Natural killer cell treated with Interleukin-12 subunit alpha and Interleukin-12 subunit beta and Interleukin-15 and Interleukin-18, amount 100 ng/mL, for 72 hours (primary cell): ENCODE measurements around the gene GRIK2. TPM values are rescaled to one million over a fixed set of nuclear protein-coding genes. Genes with fewer than 3 reads are reported as not detected.

Experiments used
- ATAC-seq, 2 donors: fragments of 150-1000 bp; cut with Tn5 transposase in 1 of 2; sonication (Bioruptor Pico), chemical (Tn5 transposase) in 1 of 2; 2 replicates each; pipeline ENCODE4 v1.10.0; 2021
- DNase-seq: peaks from one replicate; pipeline ENCODE4 v3.0.0; 2022; ENCODE audit warnings: low spot score
- H3K27ac Mint-ChIP-seq, 2 donors: 1 replicate in 1 of 2; 2 replicates in 1 of 2; pipeline ENCODE4 v1.8.0; 2022; ENCODE audit warnings: mixed read lengths in 2 of 2, mild to moderate bottlenecking in 1 of 2, moderate library complexity in 1 of 2
- H3K27me3 Mint-ChIP-seq, 2 donors: 1 replicate in 1 of 2; 2 replicates in 1 of 2; pipeline ENCODE4 v1.8.0; 2022; ENCODE audit warnings: mixed read lengths in 2 of 2
- H3K36me3 Mint-ChIP-seq: one replicate; pipeline ENCODE4 v1.8.0; 2022; ENCODE audit warnings: mixed read lengths
- H3K4me1 Mint-ChIP-seq, 2 donors: 1 replicate in 1 of 2; 2 replicates in 1 of 2; pipeline ENCODE4 v1.8.0; 2022; ENCODE audit warnings: low read depth in 2 of 2, mixed read lengths in 2 of 2, mild to moderate bottlenecking in 1 of 2
- H3K4me3 Mint-ChIP-seq: one replicate; pipeline ENCODE4 v1.8.0; 2022; ENCODE audit warnings: mixed read lengths
- H3K9me3 Mint-ChIP-seq: 2 replicates; pipeline ENCODE4 v1.8.0; 2022; ENCODE audit warnings: mixed read lengths
- total RNA-seq, 2 donors: library from RNA; stranded (reverse); gene quantifications; one replicate each; pipeline ENCODE4 v1.2.3, GENCODE V29; 2022

The GRIK2 gene
- total RNA-seq, 2 donors from 2014 or later: not detected

DNA sequence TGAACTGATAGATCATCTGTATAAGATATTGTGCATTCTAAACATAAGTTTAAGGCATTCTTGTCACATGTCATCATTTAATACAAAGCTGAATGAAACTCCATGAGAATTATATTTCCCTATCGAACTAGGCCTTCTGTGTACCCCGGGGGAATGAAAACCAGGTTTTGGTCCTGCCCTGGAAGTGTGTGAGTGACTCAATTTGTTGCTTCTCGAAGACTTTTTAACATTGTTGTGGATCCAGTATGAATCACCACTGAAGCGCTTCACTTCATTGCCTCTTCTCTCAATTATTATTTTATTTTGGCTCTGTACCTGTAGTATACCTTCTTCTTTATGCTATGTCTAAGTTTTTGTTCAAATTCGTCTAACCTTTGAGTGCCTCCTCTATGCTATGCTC is 150.8 kb downstream of the GRIK2 start:
- Mint-ChIP-seq H3K27me3 (no peaks in the 10 kb centered on the region), H3K4me3 (no peak overlapping the region), H3K9me3 (peaks cover 12% of the 10 kb centered on the region), H3K36me3 (peaks cover 5% of the 10 kb centered on the region), H3K4me1 (no peaks in the 10 kb centered on the region), H3K27ac (no peak overlapping the region)
- no peak for DNase-seq
- ATAC-seq: no peak

DNA sequence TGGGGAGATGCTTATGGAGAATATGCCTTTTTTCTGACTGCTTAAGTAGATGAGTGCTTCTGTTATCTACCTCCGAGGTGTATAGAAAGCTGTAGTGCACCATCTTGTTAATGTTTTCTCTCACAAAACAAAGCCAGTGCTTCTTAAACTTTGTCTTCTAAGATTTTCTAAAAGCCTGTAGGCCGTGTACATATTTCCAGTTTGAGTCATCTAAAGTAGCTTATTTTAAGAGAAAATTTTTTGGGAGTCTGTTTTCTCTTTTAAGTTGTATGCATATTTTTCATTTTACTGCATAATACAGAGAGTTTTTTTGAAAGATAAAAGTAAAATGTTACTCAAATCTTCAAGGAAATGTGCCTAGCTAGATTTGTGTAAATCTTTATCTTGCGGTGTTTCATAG is 151.7 kb downstream of the GRIK2 start:
- ATAC-seq: no peak
- DNase-seq: no peak
- Mint-ChIP-seq H3K9me3 (peaks cover 13% of the 10 kb centered on the region), H3K4me1 (no peaks in the 10 kb centered on the region), H3K27me3 (no peaks in the 10 kb centered on the region), H3K4me3 (no peak overlapping the region), H3K27ac (no peak overlapping the region), H3K36me3 (peaks cover 5% of the 10 kb centered on the region)

GRCh38 chr6:101550451-101550850 is 156.9 kb downstream of the GRIK2 start:
- peaks cover 15% of the 10 kb centered on the region for H3K9me3 Mint-ChIP-seq
- no peak for ATAC-seq
- H3K4me1 Mint-ChIP-seq: no peaks in the 10 kb centered on the region
- H3K36me3 Mint-ChIP-seq: peaks cover 5% of the 10 kb centered on the region
- no peak overlapping the region for H3K4me3 Mint-ChIP-seq
- no peak for DNase-seq
- H3K27me3 Mint-ChIP-seq: no peaks in the 10 kb centered on the region
- no peak overlapping the region for H3K27ac Mint-ChIP-seq

DNA sequence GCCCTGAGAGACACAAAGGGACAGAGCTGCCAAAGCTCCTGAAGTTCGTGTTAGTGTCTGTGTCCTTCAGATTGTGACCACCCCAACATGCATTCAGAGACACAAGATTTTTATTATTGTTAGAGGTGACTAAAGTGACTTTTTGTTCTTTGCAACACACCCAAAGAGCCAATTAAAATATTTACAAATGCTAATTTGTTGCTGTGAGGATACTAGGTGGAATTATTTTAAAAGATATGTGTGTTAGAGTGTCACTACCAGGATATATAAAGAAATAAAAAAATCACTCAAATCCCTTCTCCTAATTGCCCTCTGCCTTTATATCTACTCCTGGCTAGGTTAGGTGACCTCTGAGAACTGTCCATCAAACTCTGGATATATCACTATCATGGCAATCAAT is 160.7 kb downstream of the GRIK2 start:
- Mint-ChIP-seq H3K4me3 (no peak overlapping the region), H3K9me3 (peaks cover 12% of the 10 kb centered on the region), H3K27ac (no peak overlapping the region), H3K4me1 (no peaks in the 10 kb centered on the region), H3K27me3 (no peaks in the 10 kb centered on the region), H3K36me3 (no peaks in the 10 kb centered on the region)
- ATAC-seq (no peak), DNase-seq (no peak)

- peaks cover 16% of the 10 kb centered on the region for H3K9me3 Mint-ChIP-seq
- no peak overlapping the region for H3K4me3 Mint-ChIP-seq
- H3K4me1 Mint-ChIP-seq: no peaks in the 10 kb centered on the region
- DNase-seq (no peak), ATAC-seq (no peak)
- no peaks in the 10 kb centered on the region for H3K27me3 Mint-ChIP-seq
- H3K27ac Mint-ChIP-seq: no peak overlapping the region
- H3K36me3 Mint-ChIP-seq: no peaks in the 10 kb centered on the region
Observed at GRCh38 chr6:101558712-101559111, 165.2 kb downstream of the GRIK2 start.

DNA sequence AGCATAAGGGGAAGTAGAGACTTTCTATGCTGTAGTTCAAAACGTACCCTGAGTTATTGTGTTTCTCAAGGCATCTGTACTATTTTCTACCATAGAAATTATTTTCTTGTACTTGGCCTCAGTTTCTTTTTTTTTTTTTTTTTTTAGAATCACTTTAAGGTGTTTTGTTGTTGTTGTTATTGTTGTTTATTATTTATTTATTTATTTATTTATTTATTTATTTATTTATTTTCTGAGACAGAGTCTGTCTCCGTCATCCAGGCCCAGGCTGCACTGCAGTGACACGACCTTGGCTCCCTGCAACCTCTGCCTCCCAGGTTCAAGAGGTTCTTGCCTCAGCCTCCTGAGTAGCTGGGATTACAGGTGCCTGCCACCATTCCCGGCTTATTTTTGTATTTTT is 179.1 kb downstream of the GRIK2 start:
- DNase-seq: no peak
- Mint-ChIP-seq H3K9me3 (no peaks in the 10 kb centered on the region), H3K27me3 (no peaks in the 10 kb centered on the region), H3K36me3 (no peaks in the 10 kb centered on the region), H3K4me3 (no peak overlapping the region), H3K4me1 (no peaks in the 10 kb centered on the region), H3K27ac (no peak overlapping the region)
- ATAC-seq: no peak

- H3K36me3 Mint-ChIP-seq: peaks cover 5% of the 10 kb centered on the region
- no peaks in the 10 kb centered on the region for H3K27me3 Mint-ChIP-seq
- DNase-seq: no peak
- peaks cover 14% of the 10 kb centered on the region for H3K9me3 Mint-ChIP-seq
- no peak for ATAC-seq
- no peak overlapping the region for H3K27ac Mint-ChIP-seq
- no peak overlapping the region for H3K4me3 Mint-ChIP-seq
- no peaks in the 10 kb centered on the region for H3K4me1 Mint-ChIP-seq
Observed at GRCh38 chr6:101577091-101577490, 183.6 kb downstream of the GRIK2 start.

GRCh38 chr6:101578306-101578705 is 184.8 kb downstream of the GRIK2 start:
- no peak for ATAC-seq
- Mint-ChIP-seq H3K4me1 (no peaks in the 10 kb centered on the region), H3K27me3 (no peaks in the 10 kb centered on the region), H3K36me3 (peaks cover 5% of the 10 kb centered on the region), H3K9me3 (peaks cover 21% of the 10 kb centered on the region), H3K4me3 (no peak overlapping the region), H3K27ac (no peak overlapping the region)
- DNase-seq: no peak

DNA sequence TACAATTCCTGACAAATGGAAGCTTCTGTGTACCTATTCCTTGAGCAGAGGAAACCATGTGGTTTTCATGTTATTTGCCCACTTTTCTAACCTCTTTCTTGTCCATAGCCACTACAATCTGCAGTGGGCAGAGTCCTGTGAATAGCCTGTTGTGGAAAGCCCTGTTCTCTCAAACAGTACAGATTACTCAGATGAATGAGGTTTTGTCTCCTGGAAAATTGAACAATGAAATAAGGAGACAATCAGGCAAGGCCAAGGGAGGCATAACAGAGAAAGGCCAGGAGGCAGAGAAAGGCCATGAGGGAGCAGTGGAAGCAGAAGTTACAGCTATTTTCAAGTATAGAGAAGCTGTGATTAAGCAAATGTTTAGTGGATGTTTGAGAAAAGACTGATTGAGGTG is 189.3 kb downstream of the GRIK2 start:
- DNase-seq: no peak

DNA sequence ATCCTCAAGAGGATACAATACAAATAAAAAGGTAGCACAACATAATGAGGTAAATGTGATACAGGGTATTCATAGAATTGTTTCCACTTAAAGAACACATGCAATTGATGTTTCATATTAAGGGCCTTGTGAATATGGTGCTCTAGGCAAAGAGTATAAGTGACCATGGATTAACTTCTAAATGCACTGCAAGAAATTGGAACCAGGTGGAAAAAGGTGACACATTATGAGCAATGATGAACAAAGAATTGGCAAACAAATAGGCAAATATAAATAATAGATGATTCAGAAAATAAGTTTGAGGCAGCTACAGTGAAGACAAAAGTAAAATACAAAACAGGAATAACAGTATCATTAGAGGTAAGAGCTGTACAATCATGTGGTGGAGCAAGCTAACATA is 192.0 kb downstream of the GRIK2 start:
- Mint-ChIP-seq H3K4me1 (no peaks in the 10 kb centered on the region), H3K27ac (no peak overlapping the region), H3K27me3 (no peaks in the 10 kb centered on the region), H3K9me3 (peaks cover 20% of the 10 kb centered on the region), H3K36me3 (no peaks in the 10 kb centered on the region), H3K4me3 (no peak overlapping the region)
- no peak for ATAC-seq
- no peak for DNase-seq

More for the DNA sequence above, 189.3 kb downstream of the GRIK2 start:
- Mint-ChIP-seq H3K27me3 (no peaks in the 10 kb centered on the region), H3K4me1 (no peaks in the 10 kb centered on the region), H3K27ac (no peak overlapping the region), H3K4me3 (no peak overlapping the region), H3K9me3 (peaks cover 27% of the 10 kb centered on the region), H3K36me3 (peaks cover 5% of the 10 kb centered on the region)
- no peak for ATAC-seq

DNA sequence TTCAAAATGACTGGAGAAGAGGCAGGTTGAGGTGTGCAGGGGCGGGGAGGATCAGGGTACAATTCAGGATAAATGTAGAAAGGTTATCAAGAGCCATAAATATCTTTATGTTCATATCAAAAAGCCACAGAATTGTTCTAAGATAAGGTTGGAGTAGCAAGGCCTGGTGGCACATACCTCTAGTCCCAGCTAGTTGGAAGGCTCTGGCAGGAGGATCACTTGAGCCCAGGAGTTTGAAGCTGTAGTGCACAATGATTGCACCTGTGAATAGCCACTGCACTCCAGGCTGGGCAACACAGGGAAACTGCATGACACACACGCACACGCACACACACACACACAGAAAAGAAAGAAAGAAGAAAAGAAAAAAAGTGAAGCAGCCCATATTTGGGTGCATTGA is 194.8 kb downstream of the GRIK2 start:
- Mint-ChIP-seq H3K9me3 (peaks cover 16% of the 10 kb centered on the region), H3K4me1 (no peaks in the 10 kb centered on the region), H3K36me3 (no peaks in the 10 kb centered on the region), H3K27ac (no peak overlapping the region), H3K4me3 (no peak overlapping the region), H3K27me3 (no peaks in the 10 kb centered on the region)
- ATAC-seq (no peak), DNase-seq (no peak)

DNA sequence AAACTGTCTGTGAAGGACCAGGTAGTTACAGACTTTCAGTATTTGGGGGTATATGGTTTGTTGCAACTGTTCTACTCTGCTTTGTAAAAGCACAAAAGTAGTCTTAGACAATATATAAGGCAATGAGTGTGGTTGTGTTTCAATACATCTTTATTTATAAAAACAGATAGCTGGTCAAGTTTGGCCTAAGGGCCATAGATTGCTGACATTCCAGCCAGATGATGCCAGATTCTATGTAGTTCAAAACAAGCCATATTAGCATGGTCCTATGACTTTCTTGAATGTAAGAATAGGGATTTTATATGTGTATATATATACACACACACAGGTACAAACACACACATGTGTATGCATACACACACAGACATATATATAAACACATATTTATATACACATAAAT is 201.8 kb downstream of the GRIK2 start:
- peaks cover 18% of the 10 kb centered on the region for H3K9me3 Mint-ChIP-seq
- no peaks in the 10 kb centered on the region for H3K36me3 Mint-ChIP-seq
- DNase-seq: no peak
- no peaks in the 10 kb centered on the region for H3K27me3 Mint-ChIP-seq
- no peak overlapping the region for H3K4me3 Mint-ChIP-seq
- ATAC-seq: no peak
- no peak overlapping the region for H3K27ac Mint-ChIP-seq
- H3K4me1 Mint-ChIP-seq: no peaks in the 10 kb centered on the region

DNA sequence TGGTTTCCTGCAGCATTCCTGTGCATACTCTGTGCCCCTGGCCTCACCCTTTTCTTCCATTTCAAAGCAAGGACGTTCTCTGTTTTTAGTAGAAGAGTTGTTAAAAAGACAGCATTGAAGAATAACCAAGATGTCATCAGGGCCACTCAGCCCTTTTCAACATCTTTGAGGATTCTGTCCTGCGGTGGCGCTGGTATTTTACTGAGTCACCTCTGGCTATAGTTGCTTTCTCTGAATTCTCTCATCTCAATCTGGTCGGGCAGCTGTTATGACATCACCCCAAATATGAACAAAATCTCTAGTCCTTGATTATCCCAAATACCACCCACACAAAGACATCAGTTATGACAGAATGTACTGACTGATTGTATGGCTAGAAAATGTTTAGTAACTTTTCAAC is 204.2 kb downstream of the GRIK2 start:
- Mint-ChIP-seq H3K36me3 (no peaks in the 10 kb centered on the region), H3K4me1 (no peaks in the 10 kb centered on the region), H3K9me3 (peaks cover 23% of the 10 kb centered on the region), H3K27ac (no peak overlapping the region), H3K27me3 (no peaks in the 10 kb centered on the region), H3K4me3 (no peak overlapping the region)
- DNase-seq: no peak
- no peak for ATAC-seq

- Mint-ChIP-seq H3K36me3 (no peaks in the 10 kb centered on the region), H3K9me3 (peaks cover 19% of the 10 kb centered on the region), H3K27me3 (no peaks in the 10 kb centered on the region), H3K4me1 (no peaks in the 10 kb centered on the region), H3K4me3 (no peak overlapping the region), H3K27ac (no peak overlapping the region)
- DNase-seq (no peak), ATAC-seq (no peak)
Observed at GRCh38 chr6:101605426-101605825, 211.9 kb downstream of the GRIK2 start.

DNA sequence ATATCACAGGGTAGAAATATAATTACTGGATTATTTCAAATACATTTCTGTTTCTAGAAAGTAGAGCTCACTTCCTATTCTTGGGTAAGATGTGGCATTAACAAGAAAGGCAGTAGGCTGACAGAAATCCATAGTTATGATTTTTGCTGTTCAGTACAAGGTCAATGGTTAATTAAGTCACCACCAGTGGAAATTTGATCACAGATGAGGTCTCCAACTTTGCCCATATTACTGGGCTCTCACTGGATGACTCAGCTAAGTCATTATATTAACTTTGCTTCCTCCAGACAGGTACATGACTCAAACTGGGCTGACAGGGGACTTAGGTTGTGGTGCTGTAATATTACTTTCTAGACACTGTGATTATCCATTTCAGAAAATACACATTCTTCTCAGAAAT is 212.4 kb downstream of the GRIK2 start:
- peaks cover 15% of the 10 kb centered on the region for H3K9me3 Mint-ChIP-seq

More for the DNA sequence above, 212.4 kb downstream of the GRIK2 start:
- no peaks in the 10 kb centered on the region for H3K36me3 Mint-ChIP-seq
- no peak overlapping the region for H3K27ac Mint-ChIP-seq
- ATAC-seq (no peak), DNase-seq (no peak)
- no peaks in the 10 kb centered on the region for H3K4me1 Mint-ChIP-seq
- no peak overlapping the region for H3K4me3 Mint-ChIP-seq
- no peaks in the 10 kb centered on the region for H3K27me3 Mint-ChIP-seq
